Hematopoietic multipotent progenitor cell treated with erythropoietin and hydrocortisone succinate and interleukin-3 and kit ligand, for 4 days (in vitro differentiated cells): Measurements from ENCODE around the gene ZFHX3.
A peak's percentile ranks its signal among the peaks of the same experiment; 100 is the strongest.

ENCODE experiments used
- DNase-seq: peaks from one replicate; pipeline ENCODE4 v3.0.0-alpha.2; 2015

The ZFHX3 gene

GRCh38 chr16:72894293-72895151 lies 153.4 kb downstream of the ZFHX3 start:
- DNase-seq = no peak

DNA sequence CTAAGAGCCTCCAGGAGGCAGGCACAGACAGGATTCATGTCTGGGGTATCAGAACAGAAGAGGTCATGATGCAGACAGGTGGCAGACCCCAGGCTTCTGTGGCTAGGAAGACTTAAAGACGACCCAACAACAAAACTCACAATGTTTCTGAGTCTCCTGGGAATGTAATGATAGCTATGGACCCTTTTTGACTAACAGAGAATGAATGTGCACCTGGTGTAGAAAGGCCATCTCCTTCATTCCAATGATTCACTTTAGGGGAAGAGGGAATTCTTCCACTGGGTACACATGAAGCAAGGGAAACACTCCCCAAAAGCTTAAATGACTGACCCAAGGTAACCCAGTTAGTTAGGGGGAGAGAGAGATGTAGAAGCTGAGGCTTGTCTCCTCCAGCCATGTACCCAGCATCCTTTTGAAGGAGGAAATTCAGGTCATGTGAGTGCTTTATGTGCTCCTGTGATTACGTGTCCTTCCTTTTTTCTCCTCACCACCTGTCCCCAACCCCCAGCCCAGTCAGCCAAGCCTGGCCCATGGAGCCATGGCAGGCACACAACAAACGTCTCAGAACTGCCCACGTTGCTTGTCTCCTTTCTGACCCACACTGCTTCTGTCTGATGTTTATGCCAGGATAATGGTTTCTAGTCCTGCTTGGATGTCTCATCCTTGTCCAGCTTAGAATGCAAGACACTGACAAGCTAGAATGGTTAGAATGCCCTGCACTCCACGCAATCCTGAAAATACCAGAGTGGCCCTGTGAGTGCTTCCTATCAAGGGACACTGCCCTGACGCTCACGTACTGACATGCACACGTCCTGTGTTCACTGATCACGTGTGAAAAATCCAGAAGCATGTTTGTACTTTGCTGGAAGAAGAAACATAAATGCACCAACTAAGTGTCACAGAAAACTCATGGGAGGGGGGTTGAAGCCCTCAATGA lies 156.4 kb downstream of the ZFHX3 start:
- DNase-seq = no peak

- no peak for DNase-seq
These were observed 157.3 kb downstream of the ZFHX3 start for GRCh38 chr16:72890587-72890986.

DNA sequence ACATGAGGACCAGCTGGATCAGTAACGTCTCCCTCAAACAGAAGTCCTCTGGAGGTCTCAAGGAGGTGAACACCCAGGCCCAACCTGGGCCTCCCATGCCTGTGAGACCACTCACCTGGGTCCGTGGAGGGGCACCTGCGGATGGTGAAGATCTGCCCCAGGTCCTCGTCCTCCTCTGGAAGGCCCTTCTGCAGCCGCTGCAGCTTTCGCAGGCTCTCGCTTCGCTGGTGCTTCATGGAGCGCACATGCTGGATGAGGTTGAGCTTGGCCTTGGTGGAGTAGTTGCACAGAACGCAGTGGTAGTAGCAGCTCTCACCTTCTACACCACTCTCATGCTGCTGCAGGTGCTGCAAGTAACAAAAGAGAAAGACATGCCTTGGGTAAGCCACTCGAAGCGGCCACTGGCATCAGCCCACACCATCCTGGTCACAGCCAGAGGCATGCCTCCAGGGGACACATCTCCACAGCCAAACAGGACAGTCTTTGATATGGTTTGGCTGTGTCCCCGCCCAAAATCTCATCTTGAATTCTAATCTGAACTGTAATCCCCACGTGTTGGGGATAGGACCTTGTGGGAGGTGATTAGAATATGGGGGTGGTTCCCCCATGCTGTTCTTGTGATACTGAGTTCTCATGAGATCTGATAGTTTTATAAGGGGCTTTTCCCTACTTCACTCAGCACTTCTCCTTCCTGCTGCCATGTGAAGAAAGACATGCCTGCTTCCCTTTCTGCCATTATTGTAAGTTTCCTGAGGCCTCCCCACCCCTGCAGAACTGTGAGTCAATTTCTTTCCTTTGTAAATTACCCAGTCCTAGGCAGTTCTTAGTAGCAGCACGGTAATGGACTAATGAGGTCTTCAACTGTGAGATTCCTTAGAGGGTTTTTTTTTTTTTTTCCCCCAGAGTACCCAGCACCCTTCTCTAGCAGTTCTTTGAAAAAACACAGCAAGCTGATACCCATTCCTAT lies 158.0 kb downstream of the ZFHX3 start:
- DNase-seq = no peak

- no peak for DNase-seq
These were observed 160.4 kb downstream of the ZFHX3 start for GRCh38 chr16:72887537-72887936.

DNA sequence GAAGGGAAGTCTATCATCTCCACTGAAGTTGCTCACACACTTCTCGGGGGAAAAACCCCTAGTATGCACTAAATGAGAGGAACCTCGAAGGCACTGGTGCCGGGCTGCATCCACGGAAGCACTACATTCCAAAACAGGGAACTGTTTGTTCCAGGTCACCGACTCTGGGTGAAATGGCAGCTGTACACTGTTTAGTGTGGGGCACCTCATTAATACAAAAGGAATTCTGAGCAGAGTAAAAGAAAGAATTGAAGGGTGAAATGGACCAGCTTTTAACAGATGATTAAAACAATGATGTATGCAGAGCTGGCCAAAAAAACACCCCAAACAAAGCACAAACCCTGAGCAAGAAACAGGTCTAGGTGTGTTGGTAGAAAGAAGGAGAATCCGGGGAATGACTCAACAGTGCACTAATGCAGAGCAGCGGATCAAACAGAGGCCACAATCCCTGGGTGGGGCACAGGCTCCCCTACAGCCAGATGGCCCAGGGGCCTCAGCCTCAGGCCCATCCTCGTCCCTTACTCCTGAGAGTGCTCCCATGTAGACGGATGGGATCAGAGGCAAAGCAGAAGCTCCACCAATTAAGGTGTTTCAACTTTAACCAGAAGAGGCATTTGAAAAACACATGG lies 161.5 kb downstream of the ZFHX3 start:
- DNase-seq = no peak

- no peak for DNase-seq
These were observed 163.4 kb downstream of the ZFHX3 start for GRCh38 chr16:72884573-72884972.

DNA sequence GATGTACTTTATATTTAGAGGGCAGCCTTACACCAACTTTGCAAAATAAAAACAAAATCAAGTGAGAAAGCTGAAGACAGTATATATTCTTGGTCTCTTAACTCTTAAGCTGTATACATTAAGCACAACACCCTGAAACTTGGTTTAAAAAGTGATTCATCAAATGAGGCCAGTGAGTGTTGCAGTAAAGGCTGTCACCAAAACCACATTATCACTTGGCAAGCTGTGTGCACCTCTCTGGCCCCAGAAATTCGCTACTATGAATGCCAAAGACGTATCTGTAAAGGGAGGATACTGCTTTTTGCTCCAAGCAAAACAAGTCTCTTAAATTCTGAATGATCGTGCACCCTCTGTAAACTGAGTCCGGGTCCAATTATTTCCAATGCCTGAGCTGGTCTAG lies 163.9 kb downstream of the ZFHX3 start:
- DNase-seq = peak; percentile 22

GRCh38 chr16:72879846-72880245 lies 168.1 kb downstream of the ZFHX3 start:
- peak; percentile 38 for DNase-seq

DNA sequence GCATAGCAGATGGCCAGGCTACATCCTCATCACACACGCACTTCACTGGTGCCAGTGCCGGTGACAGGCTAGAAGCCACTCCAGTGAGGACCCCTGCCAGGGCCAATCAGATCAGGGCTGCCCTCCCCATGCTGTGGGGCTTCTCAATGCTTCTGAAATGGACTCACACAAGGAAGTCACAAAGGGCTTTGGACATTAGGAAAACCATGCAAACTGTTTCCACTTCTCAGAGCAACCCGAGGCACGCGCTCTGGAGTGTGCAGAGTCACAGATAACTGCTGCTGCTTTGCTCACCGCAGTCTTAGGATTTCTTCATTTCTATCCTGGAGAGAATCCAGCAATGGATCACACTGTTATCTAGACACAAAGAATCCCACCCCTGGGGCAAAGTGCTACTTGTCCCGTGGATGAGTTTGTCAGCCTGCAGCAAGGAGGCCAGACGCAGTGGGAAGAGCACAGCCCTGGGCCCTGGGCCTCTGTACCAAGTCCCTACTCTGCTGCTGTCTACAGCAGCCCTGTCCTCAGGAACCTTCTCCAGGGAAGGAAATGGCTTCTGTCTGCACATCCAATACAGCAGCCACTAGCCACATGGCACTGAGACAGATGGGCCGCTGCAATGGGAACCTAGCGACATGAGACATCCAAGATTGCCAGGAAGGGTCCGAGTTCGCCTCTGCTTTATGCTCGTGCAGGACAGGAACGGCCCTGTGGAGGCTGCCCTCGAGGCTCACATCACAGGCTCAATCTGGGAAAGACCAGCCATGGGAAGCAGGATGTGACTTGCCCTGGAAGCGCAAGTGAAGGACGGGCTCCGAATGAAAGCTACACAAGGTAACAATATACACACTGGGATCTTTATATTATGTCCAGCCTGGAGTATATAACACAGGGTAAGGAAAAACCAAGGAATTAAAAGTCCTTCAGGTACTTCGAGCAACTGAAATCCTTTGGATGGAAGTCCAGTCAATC lies 169.3 kb downstream of the ZFHX3 start:
- peak; percentile 61 for DNase-seq

- peak; percentile 13 for DNase-seq
These were observed 170.4 kb downstream of the ZFHX3 start for GRCh38 chr16:72877374-72878028.

DNA sequence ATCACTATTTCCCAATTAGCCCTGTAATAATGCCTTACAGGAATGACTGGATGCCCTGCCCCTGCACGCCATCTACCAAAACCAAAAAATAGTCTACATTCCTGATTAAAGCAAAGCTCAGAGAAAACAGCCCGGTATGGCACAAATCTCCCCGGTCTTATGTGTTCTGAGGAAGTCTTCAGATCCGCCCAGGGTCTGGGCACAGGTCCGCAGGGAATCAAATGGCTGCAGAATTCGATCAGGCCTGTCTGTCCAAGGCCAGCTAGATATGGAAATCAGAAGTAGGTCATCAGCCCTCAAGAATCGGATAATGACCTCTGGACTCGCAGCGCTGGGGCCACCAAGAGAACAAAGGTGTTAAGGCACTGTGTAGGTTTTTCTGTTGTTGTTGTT lies 171.0 kb downstream of the ZFHX3 start:
- DNase-seq = no peak

GRCh38 chr16:72876221-72876620 lies 171.7 kb downstream of the ZFHX3 start:
- DNase-seq = peak; percentile 94

DNA sequence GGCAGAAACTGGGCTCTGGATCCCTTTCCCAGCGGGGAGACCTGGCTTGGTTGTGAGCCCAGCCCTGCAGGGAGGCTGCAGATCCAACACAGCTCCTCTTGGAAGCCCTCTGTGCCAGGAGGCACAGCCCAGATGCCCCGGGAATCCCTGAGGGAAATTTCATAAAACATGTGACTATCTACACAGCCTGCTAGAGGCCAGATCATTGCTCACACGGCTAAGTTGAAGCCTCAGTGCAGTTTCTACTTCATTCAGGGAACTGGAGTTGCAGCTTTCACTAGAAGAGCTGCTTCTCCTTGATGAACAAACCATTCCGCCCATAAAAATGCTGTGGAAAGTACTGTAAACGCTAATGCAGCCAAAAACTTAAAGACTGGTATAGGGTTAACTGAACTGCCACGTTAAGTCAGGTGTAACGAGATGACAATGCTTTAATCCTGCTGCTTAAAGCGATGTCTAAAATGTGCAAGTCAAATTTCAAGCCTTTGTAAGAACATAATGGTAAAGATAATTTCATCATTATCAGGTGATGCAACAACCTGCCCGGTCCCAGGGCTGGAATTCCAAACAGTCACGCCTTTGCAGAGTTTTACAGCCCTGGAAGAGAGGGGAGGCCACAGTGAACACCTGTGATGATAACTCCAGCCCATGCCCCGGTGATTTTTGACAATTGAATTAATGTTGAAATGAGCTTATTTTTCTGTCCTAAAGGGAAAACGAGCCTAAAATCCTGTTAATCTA lies 172.5 kb downstream of the ZFHX3 start:
- DNase-seq = no peak

DNA sequence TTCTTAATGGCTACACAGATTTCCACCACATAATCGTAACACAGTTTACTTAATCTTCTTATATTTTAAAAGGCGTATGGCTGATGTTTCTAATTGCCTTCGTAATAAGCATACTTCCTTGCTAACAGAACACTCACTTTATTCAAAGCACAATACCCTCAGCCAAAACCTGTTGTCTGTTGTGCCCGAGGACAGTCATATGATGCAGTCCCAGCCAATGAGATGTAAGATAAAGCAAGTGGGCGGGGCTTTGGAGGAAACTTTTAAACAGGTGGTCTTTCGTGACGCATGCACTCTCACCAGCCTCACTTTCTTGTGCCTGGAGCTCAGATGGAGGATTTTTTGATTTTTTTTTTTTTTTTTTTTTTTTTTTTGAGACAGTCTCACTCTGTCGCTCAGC lies 174.1 kb downstream of the ZFHX3 start:
- DNase-seq = no peak

GRCh38 chr16:72873044-72873443 lies 174.9 kb downstream of the ZFHX3 start:
- no peak for DNase-seq

DNA sequence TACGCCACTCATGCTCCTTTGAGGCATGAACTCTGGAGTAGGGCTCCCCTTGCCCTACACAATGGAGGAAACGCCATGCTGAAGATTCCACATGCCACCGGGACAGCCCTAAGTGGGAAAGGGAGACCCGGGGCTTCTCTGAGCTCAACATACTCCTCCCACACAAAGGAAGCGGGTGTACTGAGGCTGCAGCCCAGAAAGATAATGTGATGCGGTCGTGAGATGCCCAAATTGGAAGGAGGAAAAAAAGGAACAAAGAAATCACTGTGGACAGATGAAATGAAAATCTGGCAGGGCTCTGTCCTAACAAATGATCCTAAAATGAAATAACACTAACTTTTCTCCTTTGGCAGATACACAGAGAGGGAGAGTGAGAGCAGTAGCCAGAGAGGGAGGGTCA lies 182.1 kb downstream of the ZFHX3 start:
- no peak for DNase-seq

GRCh38 chr16:72865258-72865657 lies 182.7 kb downstream of the ZFHX3 start:
- DNase-seq = no peak

DNA sequence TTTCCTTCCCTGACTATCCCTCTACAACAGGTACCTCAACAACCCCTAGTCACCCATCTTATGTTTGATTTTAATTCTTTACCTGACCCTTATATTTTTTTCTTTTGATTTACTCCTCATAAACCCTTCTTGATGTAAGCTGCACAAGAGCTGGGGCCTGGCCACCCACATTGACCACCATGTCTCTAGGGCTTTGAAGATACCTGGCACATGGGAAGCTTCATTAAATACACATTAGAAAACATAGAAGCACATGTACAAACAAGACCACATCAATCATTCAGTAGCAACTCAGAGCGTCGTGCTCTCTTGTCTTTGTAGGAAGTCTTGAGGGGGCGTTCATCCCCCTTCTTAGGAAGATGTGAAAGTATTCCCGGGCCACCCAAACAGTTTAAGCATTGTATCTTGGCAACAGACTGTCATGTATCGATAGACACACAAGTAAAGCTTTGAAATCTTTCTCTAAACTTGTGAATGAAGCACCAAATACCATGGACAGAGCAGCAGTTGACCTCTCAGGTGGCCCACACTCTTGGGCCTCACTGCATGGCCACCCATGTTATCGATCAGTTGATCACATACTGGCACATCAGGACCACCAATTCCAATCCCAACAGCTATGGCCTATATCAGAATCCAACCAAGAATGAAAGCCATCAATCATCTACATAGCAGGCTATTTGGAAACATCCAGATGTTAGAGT lies 183.6 kb downstream of the ZFHX3 start:
- DNase-seq = no peak
